ENCODE results near the gene CADM2. TPM values are rescaled to one million over a fixed set of nuclear protein-coding genes. Genes with fewer than 3 reads are reported as not detected.
A peak's percentile ranks its signal among the peaks of the same experiment; 100 is the strongest.

CADM2 gene
- total RNA-seq, 1 experiment from 2014 or later: 0.64 TPM

DNA sequence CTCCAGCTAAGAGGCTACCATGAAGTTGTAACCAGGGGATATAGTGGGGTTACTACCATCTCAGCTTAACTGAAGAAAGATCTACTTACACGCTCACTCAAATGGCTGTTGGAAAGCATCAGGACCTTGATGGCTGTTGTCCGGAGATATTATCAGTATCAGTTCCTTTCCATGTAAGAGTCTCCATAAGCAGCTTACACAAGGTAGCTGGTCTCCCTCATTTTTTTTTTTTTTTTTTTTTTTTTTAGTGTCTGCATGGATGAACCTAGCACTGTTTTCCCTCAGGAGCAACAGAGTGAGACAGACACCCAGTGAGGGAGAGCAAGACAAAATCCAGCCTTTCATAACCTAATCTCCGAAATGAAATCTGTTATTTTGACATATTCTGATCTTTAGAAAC is 230.9 kb downstream of the CADM2 start:
- ATAC-seq (no peak), DNase-seq (ENCODE audit: low read depth, low spot score) (no peak)
- H3K27me3 ChIP-seq (ENCODE audit: control insufficient read depth, insufficient read depth, low read length): no peaks in the 10 kb centered on the region
- TF ChIP-seq, protein P1, sequence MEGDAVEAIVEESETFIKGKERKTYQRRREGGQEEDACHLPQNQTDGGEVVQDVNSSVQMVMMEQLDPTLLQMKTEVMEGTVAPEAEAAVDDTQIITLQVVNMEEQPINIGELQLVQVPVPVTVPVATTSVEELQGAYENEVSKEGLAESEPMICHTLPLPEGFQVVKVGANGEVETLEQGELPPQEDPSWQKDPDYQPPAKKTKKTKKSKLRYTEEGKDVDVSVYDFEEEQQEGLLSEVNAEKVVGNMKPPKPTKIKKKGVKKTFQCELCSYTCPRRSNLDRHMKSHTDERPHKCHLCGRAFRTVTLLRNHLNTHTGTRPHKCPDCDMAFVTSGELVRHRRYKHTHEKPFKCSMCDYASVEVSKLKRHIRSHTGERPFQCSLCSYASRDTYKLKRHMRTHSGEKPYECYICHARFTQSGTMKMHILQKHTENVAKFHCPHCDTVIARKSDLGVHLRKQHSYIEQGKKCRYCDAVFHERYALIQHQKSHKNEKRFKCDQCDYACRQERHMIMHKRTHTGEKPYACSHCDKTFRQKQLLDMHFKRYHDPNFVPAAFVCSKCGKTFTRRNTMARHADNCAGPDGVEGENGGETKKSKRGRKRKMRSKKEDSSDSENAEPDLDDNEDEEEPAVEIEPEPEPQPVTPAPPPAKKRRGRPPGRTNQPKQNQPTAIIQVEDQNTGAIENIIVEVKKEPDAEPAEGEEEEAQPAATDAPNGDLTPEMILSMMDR (IDR thresholded peaks at IDR 0.05): no peak
- TF ChIP-seq, protein P2, sequence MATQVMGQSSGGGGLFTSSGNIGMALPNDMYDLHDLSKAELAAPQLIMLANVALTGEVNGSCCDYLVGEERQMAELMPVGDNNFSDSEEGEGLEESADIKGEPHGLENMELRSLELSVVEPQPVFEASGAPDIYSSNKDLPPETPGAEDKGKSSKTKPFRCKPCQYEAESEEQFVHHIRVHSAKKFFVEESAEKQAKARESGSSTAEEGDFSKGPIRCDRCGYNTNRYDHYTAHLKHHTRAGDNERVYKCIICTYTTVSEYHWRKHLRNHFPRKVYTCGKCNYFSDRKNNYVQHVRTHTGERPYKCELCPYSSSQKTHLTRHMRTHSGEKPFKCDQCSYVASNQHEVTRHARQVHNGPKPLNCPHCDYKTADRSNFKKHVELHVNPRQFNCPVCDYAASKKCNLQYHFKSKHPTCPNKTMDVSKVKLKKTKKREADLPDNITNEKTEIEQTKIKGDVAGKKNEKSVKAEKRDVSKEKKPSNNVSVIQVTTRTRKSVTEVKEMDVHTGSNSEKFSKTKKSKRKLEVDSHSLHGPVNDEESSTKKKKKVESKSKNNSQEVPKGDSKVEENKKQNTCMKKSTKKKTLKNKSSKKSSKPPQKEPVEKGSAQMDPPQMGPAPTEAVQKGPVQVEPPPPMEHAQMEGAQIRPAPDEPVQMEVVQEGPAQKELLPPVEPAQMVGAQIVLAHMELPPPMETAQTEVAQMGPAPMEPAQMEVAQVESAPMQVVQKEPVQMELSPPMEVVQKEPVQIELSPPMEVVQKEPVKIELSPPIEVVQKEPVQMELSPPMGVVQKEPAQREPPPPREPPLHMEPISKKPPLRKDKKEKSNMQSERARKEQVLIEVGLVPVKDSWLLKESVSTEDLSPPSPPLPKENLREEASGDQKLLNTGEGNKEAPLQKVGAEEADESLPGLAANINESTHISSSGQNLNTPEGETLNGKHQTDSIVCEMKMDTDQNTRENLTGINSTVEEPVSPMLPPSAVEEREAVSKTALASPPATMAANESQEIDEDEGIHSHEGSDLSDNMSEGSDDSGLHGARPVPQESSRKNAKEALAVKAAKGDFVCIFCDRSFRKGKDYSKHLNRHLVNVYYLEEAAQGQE (IDR thresholded peaks at IDR 0.05; ENCODE audit: insufficient read depth in 1 of 2, low read depth in 2 of 2, low read length in 1 of 2): no peak
- TF ChIP-seq TCF7L2 (IDR thresholded peaks at IDR 0.05; ENCODE audit: low read depth, low read length) (no peak), POLR2AphosphoS5 (IDR thresholded peaks at IDR 0.05; ENCODE audit: low read depth, low read length) (no peak), SIN3A (IDR thresholded peaks at IDR 0.05; ENCODE audit: borderline replicate concordance, insufficient read depth, low read depth, low read length) (no peak)
- H3K4me3 ChIP-seq (ENCODE audit: low read depth in 2 of 2, low read length in 2 of 2): no peak overlapping the region
- POLR2A ChIA-PET: no interaction called here
- in situ Hi-C loops (cut with HindIII; ENCODE audit: low pct_unique_long_range_greater_than_20kb, low sequenced_read_pairs): no loop called here
- no peaks in the 10 kb centered on the region for H3K36me3 ChIP-seq (ENCODE audit: control insufficient read depth, insufficient read depth, low read length)
- no peaks in the 10 kb centered on the region for H3K4me1 ChIP-seq (ENCODE audit: control insufficient read depth, insufficient read depth, low read length)
- no TSS peak for BruUV-seq (replicated peaks)
- CTCF ChIA-PET: no interaction called here
- no peak overlapping the region for H3K27ac ChIP-seq (ENCODE audit: low read length)
- H3K9me3 ChIP-seq (ENCODE audit: control insufficient read depth, insufficient read depth, low read depth, low read length): no peaks in the 10 kb centered on the region
- intact Hi-C loops (cut with micrococcal nuclease; ENCODE audit: unreplicated experiment): no loop called here

DNA sequence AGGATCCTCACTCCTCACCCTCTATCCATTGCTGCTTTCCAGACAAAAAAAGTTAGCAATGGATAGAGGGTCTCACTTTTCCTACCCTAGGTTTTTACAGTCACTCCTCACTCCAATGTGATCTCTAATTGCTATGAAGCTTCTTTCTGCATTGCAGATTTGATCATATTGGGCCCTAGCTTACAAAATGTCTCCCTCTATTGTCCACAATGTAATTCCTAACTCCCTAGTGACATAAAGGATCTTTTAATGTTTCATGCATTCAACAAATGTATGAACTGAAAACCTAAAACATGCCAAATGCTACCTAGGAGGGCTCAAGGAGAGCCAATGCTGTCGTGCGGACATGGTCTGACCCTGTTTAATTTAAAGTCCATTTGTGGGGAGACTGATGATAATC is 234.8 kb downstream of the CADM2 start:
- H3K4me1 ChIP-seq (ENCODE audit: control insufficient read depth, insufficient read depth, low read length): no peaks in the 10 kb centered on the region
- no TSS peak for BruUV-seq (replicated peaks)
- no peaks in the 10 kb centered on the region for H3K36me3 ChIP-seq (ENCODE audit: control insufficient read depth, insufficient read depth, low read length)
- DNase-seq (ENCODE audit: low read depth, low spot score) (no peak), ATAC-seq (no peak)
- TF ChIP-seq TCF7L2 (IDR thresholded peaks at IDR 0.05; ENCODE audit: low read depth, low read length): no peak
- TF ChIP-seq, protein P1 (IDR thresholded peaks at IDR 0.05): peak; percentile 11; the same call in 1 of the 2 replicates
- TF ChIP-seq, protein P2 (IDR thresholded peaks at IDR 0.05; ENCODE audit: insufficient read depth in 1 of 2, low read depth in 2 of 2, low read length in 1 of 2): no peak
- in situ Hi-C loops (cut with HindIII; ENCODE audit: low pct_unique_long_range_greater_than_20kb, low sequenced_read_pairs): no loop called here
- CTCF ChIA-PET: no interaction called here
- H3K27ac ChIP-seq (ENCODE audit: low read length): no peak overlapping the region
- H3K4me3 ChIP-seq (ENCODE audit: low read depth in 2 of 2, low read length in 2 of 2): no peak overlapping the region
- no peaks in the 10 kb centered on the region for H3K27me3 ChIP-seq (ENCODE audit: control insufficient read depth, insufficient read depth, low read length)
- POLR2A ChIA-PET: no interaction called here
- intact Hi-C loops (cut with micrococcal nuclease; ENCODE audit: unreplicated experiment): no loop called here
- H3K9me3 ChIP-seq (ENCODE audit: control insufficient read depth, insufficient read depth, low read depth, low read length): no peaks in the 10 kb centered on the region
